ENCODE results near the gene ELF2. TPM values are rescaled to one million over a fixed set of nuclear protein-coding genes. Genes with fewer than 3 reads are reported as not detected.

The ELF2 gene
- polyA plus RNA-seq, 3 donors = 14.0 to 34.3 (median 18.9) TPM

DNA sequence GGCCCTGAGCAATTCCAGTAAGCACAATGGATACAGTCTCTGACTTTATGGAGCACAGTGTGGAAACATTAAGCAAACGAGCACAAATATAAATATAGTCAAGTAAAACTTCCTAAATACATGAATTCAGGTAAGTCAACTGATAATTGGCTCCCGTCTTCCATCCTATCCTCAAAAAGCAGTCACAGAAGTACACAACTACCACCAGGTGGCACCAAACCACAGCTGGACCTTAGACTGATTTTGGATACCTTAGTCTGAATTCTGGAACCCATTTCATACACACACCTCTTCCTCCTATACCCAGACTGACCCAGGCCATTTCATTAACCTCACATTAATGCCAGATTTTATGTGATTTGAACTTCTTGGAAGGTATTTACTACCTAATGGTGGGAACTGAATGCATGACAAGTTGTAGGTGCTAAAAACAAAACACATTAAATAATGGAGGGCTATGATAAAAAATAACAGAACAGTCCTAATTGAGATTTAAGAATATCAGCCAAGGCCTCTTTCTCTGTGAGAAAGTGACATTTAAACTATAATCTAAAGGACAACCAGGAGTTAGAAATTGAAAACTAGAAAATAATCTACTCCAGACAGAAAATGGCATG, 77.5 kb downstream of the ELF2 start:
- Histone ChIP-seq H3K79me2 (ENCODE audit: insufficient read depth, low read length) (peaks cover 19% of the 10 kb centered on the region), H3K27me3 (ENCODE audit: control insufficient read depth in 2 of 2, insufficient read depth in 2 of 2, low read length in 2 of 2) (no peaks in the 10 kb centered on the region), H4K20me1 (ENCODE audit: insufficient read depth, low read length) (peaks cover 6% of the 10 kb centered on the region), H3K9ac (ENCODE audit: insufficient read depth, low read length, poor library complexity, severe bottlenecking) (no peak overlapping the region), H3K27ac (ENCODE audit: low read depth in 1 of 2, low read length in 2 of 2) (no peak overlapping the region), H3K36me3 (replicated peaks in 1 of 2; ENCODE audit: control insufficient read depth in 1 of 2, insufficient read depth in 2 of 2, low read length in 2 of 2) (peaks cover 8 to 21% of the 10 kb centered on the region in 2 donors), H3K4me3 (replicated peaks in 1 of 3; ENCODE audit: low read depth in 2 of 3, low read length in 3 of 3) (no peak overlapping the region), H2AFZ (ENCODE audit: insufficient read depth, low read depth, low read length, poor library complexity, severe bottlenecking) (no peak overlapping the region), H3K9me3 (replicated peaks in 1 of 2; ENCODE audit: control insufficient read depth in 1 of 2, insufficient read depth in 1 of 2, low read length in 2 of 2) (no peaks in the 10 kb centered on the region), H3K4me2 (replicated peaks; ENCODE audit: extremely low read depth, low read length, poor library complexity, severe bottlenecking) (no peak overlapping the region), H3K4me1 (ENCODE audit: control insufficient read depth in 1 of 2, insufficient read depth in 2 of 2, low read length in 2 of 2) (no peaks in the 10 kb centered on the region)
- peak; percentile 68 to 75 (median 68) for DNase-seq
- Mint-ChIP-seq H3K27ac (no peak overlapping the region), H3K27me3 (ENCODE audit: low read depth in 3 of 3) (no peaks in the 10 kb centered on the region), H3K4me1 (no peaks in the 10 kb centered on the region), H3K9me3 (no peaks in the 10 kb centered on the region), H3K4me3 (no peak overlapping the region), H3K36me3 (peaks cover 14 to 31% of the 10 kb centered on the region in 2 donors)
- 31% methylated on average over 1 of the region's 2 CpGs for WGBS (ENCODE audit: insufficient coverage)
- peak; percentile 82 for TF ChIP-seq CTCF (IDR thresholded peaks at IDR 0.05)
- intact Hi-C loops (cut with micrococcal nuclease) = loop anchor here in 1 of 2 donors (5.0 kb wide), 3 partner anchors 63 to 198 kb away; no protein-coding TSS in a partner anchor

GRCh38 chr4:139092271-139092670, 84.7 kb downstream of the ELF2 start:
- Mint-ChIP-seq H3K27ac (peak overlapping the region in 1 of 7 donors; percentile 30), H3K36me3 (peaks cover 18 to 25% of the 10 kb centered on the region in 2 donors), H3K9me3 (no peaks in the 10 kb centered on the region), H3K4me1 (peaks cover 2% of the 10 kb centered on the region), H3K4me3 (no peak overlapping the region), H3K27me3 (ENCODE audit: low read depth in 3 of 3) (peaks cover 0 to 4% (median 1%) of the 10 kb centered on the region in 3 donors)
- intact Hi-C loops (cut with micrococcal nuclease) = no loop called here
- 95% methylated on average over 10 of the region's 12 CpGs for WGBS (ENCODE audit: insufficient coverage)
- no peak for TF ChIP-seq CTCF (IDR thresholded peaks at IDR 0.05)
- DNase-seq = no peak
- Histone ChIP-seq H3K9me3 (replicated peaks in 1 of 2; ENCODE audit: control insufficient read depth in 1 of 2, insufficient read depth in 1 of 2, low read length in 2 of 2) (no peaks in the 10 kb centered on the region), H3K9ac (ENCODE audit: insufficient read depth, low read length, poor library complexity, severe bottlenecking) (no peak overlapping the region), H3K27me3 (ENCODE audit: control insufficient read depth in 2 of 2, insufficient read depth in 2 of 2, low read length in 2 of 2) (no peaks in the 10 kb centered on the region), H3K4me3 (replicated peaks in 1 of 3; ENCODE audit: low read depth in 2 of 3, low read length in 3 of 3) (no peak overlapping the region), H3K4me1 (ENCODE audit: control insufficient read depth in 1 of 2, insufficient read depth in 2 of 2, low read length in 2 of 2) (no peaks in the 10 kb centered on the region), H3K4me2 (replicated peaks; ENCODE audit: extremely low read depth, low read length, poor library complexity, severe bottlenecking) (no peak overlapping the region), H3K79me2 (ENCODE audit: insufficient read depth, low read length) (peaks cover 33% of the 10 kb centered on the region), H3K36me3 (replicated peaks in 1 of 2; ENCODE audit: control insufficient read depth in 1 of 2, insufficient read depth in 2 of 2, low read length in 2 of 2) (peaks cover 5 to 20% of the 10 kb centered on the region in 2 donors), H4K20me1 (ENCODE audit: insufficient read depth, low read length) (peaks cover 26% of the 10 kb centered on the region), H3K27ac (ENCODE audit: low read depth in 1 of 2, low read length in 2 of 2) (no peak overlapping the region), H2AFZ (ENCODE audit: insufficient read depth, low read depth, low read length, poor library complexity, severe bottlenecking) (no peak overlapping the region)
